GM12878 (cell line): ENCODE data around the gene H2AZ1. TPM values are rescaled to one million over a fixed set of nuclear protein-coding genes. Genes with fewer than 3 reads are reported as not detected.
A peak's percentile ranks its signal among the peaks of the same experiment; 100 is the strongest.

Source experiments
- BHLHE40 ChIP-seq, 2 experiments: fragments of 450-650 bp in 1 of 2; IDR thresholded peaks; 2 replicates each; pipeline ENCODE4 v1.6.1; 2011 to 2017; ENCODE audit warnings: low read depth in 2 of 2, borderline replicate concordance in 1 of 2, improper control_type of control experiment in 1 of 2, low read length in 1 of 2, mild to moderate bottlenecking in 1 of 2
- CEBPB ChIP-seq, 2 experiments: fragments of 150-350 bp in 1 of 2; IDR thresholded peaks; 2 replicates each; pipeline ENCODE4 v1.6.1; 2012 to 2014; ENCODE audit warnings: low read depth in 2 of 2, low read length in 2 of 2, borderline replicate concordance in 1 of 2, inconsistent platforms in 1 of 2
- EED ChIP-seq: sonication (generic); IDR thresholded peaks from 2 replicates; pipeline ENCODE4 v1.6.1; 2016; ENCODE audit warnings: antibody characterized with exemption, low read depth
- ESRRA ChIP-seq: IDR thresholded peaks from 2 replicates; pipeline ENCODE4 v1.6.1; 2012; ENCODE audit warnings: mild to moderate bottlenecking, low read length, improper control_type of control experiment
- EZH2 ChIP-seq: IDR thresholded peaks from 2 replicates; pipeline ENCODE4 v1.6.1; 2012; ENCODE audit warnings: low read depth, mild to moderate bottlenecking, control low read depth, inconsistent platforms, low read length, borderline replicate concordance; ENCODE audit not compliant: control insufficient read depth
- MXI1 ChIP-seq: fragments of 150-350 bp; IDR thresholded peaks from 2 replicates; pipeline ENCODE4 v1.6.1; 2011; ENCODE audit warnings: low read depth, mild to moderate bottlenecking, inconsistent platforms, low read length, improper control_type of control experiment
- POLR2AphosphoS2 ChIP-seq: IDR thresholded peaks from 2 replicates; pipeline ENCODE4 v1.6.1; 2011; ENCODE audit warnings: low read depth, mild to moderate bottlenecking, low read length, improper control_type of control experiment, moderate library complexity
- POU2F2 ChIP-seq: IDR thresholded peaks from 3 replicates; pipeline ENCODE4 v1.6.1; 2011; ENCODE audit warnings: low read depth, mild to moderate bottlenecking, low read length, borderline replicate concordance
- RAD21 ChIP-seq: IDR thresholded peaks from 2 replicates; pipeline ENCODE4 v1.6.1; 2011; ENCODE audit warnings: mild to moderate bottlenecking, low read depth, low read length, moderate library complexity; ENCODE audit not compliant: insufficient read depth
- SRF ChIP-seq, 2 experiments: IDR thresholded peaks; 2 replicates each; pipeline ENCODE4 v1.6.1; 2011; ENCODE audit warnings: low read depth in 2 of 2, low read length in 2 of 2, mild to moderate bottlenecking in 1 of 2, moderate library complexity in 1 of 2
- STAT3 ChIP-seq: IDR thresholded peaks from 2 replicates; pipeline ENCODE4 v1.6.1; 2011; ENCODE audit warnings: low read depth, low read length, improper control_type of control experiment
- TCF12 ChIP-seq: IDR thresholded peaks from 2 replicates; pipeline ENCODE4 v1.6.1; 2011; ENCODE audit warnings: low read depth, mild to moderate bottlenecking, low read length
- ZNF207 ChIP-seq: fragments of 450-650 bp; IDR thresholded peaks from 2 replicates; pipeline ENCODE4 v1.6.1; 2014; ENCODE audit warnings: antibody characterized with exemption, mild to moderate bottlenecking, borderline replicate concordance
- polyA plus RNA-seq, 11 experiments: library from polyadenylated mRNA; depleted of rRNA in 4 of 11; unstranded in 6 of 11; stranded (reverse) in 5 of 11; fragments of >200 nt; fragmentation: Nextera tagmentation in 4 of 11; fragmentation: Illumina TruSeq in 1 of 11; extraction: Ambion mirVana in 4 of 11; extraction: Trizol in 1 of 11; gene quantifications; 1 replicate in 1 of 11; 2 replicates in 10 of 11; pipeline versions ENCODE4 v1.2.1 to v1.2.3, GENCODE V29; 2011 to 2016; ENCODE audit warnings: inconsistent platforms in 2 of 11, missing spikeins in 2 of 11, low read depth in 1 of 11
- total RNA-seq, 4 experiments: library from RNA; depleted of rRNA in 3 of 4; stranded (reverse); fragments of >200 nt in 3 of 4; fragmentation: Illumina TruSeq in 1 of 4; extraction: Trizol in 1 of 4; gene quantifications; 2 replicates each; pipeline versions ENCODE4 v1.2.1 to v1.2.3, GENCODE V29; 2013 to 2021
- TF ChIP-seq, protein P1 (sequence below): fragments of 450-650 bp; IDR thresholded peaks from 2 replicates; pipeline ENCODE4 v1.6.1; 2017; ENCODE audit warnings: mild to moderate bottlenecking, moderate library complexity
- TF ChIP-seq, protein P2 (sequence below): IDR thresholded peaks from 2 replicates; pipeline ENCODE4 v1.6.1; 2012; ENCODE audit warnings: low read depth, low read length, improper control_type of control experiment

The H2AZ1 gene
- total and polyA plus RNA-seq, 10 of the 15 experiments (the other 5 are each of a cell fraction or from before 2014, with no cell fraction given), result 652 to 4,800 (median 898) TPM

DNA sequence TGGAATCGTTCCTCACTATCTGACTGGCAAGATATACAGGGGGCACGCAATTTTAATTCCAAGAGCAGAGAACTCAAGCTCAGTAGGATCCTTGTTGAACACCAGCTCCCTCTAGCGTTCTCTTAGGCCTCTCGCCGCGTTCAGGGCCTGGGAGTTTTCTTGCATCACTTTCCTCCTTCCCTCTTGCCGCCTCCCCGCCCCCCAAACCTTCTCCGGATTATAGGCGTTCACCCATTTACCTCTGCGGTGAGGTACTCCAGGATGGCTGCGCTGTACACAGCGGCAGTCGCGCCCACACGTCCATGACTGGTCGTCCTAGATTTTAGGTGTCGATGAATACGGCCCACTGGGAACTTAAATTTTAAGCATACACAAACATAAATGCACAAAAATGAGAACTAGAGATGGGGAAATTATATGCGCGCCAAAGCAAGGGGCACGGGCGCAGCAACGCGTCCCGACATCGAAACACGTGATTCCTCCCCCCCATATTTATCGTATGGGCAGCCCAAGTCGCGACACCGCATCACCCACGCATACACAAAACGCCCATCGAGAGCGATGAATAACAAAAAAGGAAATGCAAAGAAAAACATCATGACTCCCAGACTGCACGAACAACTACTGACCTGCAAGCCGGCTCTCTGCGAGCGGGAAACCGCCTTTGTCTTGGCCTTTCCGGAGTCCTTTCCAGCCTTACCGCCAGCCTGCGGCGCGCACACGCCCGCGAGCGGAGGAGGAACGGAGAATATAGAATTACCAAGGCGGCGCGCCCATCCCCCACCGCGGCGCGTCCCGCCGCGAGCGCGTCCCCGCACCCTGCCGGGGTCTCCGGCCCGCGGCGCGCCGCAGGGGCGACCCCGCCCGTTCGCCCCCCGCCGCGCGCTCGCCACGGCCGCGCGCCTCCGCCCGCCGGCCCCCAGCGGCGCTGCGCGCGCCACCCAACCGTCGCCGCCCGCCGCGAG lies 759 bp downstream of the H2AZ1 start (continued):
- TF ChIP-seq, protein P1, sequence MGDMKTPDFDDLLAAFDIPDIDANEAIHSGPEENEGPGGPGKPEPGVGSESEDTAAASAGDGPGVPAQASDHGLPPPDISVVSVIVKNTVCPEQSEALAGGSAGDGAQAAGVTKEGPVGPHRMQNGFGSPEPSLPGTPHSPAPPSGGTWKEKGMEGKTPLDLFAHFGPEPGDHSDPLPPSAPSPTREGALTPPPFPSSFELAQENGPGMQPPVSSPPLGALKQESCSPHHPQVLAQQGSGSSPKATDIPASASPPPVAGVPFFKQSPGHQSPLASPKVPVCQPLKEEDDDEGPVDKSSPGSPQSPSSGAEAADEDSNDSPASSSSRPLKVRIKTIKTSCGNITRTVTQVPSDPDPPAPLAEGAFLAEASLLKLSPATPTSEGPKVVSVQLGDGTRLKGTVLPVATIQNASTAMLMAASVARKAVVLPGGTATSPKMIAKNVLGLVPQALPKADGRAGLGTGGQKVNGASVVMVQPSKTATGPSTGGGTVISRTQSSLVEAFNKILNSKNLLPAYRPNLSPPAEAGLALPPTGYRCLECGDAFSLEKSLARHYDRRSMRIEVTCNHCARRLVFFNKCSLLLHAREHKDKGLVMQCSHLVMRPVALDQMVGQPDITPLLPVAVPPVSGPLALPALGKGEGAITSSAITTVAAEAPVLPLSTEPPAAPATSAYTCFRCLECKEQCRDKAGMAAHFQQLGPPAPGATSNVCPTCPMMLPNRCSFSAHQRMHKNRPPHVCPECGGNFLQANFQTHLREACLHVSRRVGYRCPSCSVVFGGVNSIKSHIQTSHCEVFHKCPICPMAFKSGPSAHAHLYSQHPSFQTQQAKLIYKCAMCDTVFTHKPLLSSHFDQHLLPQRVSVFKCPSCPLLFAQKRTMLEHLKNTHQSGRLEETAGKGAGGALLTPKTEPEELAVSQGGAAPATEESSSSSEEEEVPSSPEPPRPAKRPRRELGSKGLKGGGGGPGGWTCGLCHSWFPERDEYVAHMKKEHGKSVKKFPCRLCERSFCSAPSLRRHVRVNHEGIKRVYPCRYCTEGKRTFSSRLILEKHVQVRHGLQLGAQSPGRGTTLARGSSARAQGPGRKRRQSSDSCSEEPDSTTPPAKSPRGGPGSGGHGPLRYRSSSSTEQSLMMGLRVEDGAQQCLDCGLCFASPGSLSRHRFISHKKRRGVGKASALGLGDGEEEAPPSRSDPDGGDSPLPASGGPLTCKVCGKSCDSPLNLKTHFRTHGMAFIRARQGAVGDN, result no peak
- TF ChIP-seq CEBPB (IDR thresholded peaks at IDR 0.05; ENCODE audit: borderline replicate concordance in 1 of 2, low read depth in 2 of 2, low read length in 2 of 2), result peak in 1 of 2 experiments; percentile 62; a peak in 1 of 4 replicates
- no peak; the same call in 1 of the 2 replicates for TF ChIP-seq POLR2AphosphoS2
- no peak for TF ChIP-seq STAT3
- TF ChIP-seq MXI1, result no peak
- peak; percentile 40; the same call in 1 of the 2 replicates for TF ChIP-seq EED
- TF ChIP-seq SRF (IDR thresholded peaks at IDR 0.05; ENCODE audit: low read depth in 2 of 2, low read length in 2 of 2), result no peak
- TF ChIP-seq TCF12, result no peak
- peak in 1 of 2 experiments; percentile 47; a peak in 1 of 4 replicates for TF ChIP-seq BHLHE40 (IDR thresholded peaks at IDR 0.05; ENCODE audit: borderline replicate concordance in 1 of 2, low read depth in 2 of 2, low read length in 1 of 2)
- TF ChIP-seq ESRRA, result no peak
- peak; percentile 54; the same call in 1 of the 3 replicates for TF ChIP-seq POU2F2
- TF ChIP-seq RAD21, result peak; percentile 75
- no peak for TF ChIP-seq EZH2
- peak; percentile 74; the same call in 1 of the 2 replicates for TF ChIP-seq ZNF207
- TF ChIP-seq, protein P2, sequence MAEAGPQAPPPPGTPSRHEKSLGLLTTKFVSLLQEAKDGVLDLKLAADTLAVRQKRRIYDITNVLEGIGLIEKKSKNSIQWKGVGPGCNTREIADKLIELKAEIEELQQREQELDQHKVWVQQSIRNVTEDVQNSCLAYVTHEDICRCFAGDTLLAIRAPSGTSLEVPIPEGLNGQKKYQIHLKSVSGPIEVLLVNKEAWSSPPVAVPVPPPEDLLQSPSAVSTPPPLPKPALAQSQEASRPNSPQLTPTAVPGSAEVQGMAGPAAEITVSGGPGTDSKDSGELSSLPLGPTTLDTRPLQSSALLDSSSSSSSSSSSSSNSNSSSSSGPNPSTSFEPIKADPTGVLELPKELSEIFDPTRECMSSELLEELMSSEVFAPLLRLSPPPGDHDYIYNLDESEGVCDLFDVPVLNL, result no peak
